Small intestine (tissue), 7 donors: ENCODE measurements around the gene GALNT12. TPM values are rescaled to one million over a fixed set of nuclear protein-coding genes. Genes with fewer than 3 reads are reported as not detected.
A peak's percentile ranks its signal among the peaks of the same experiment; 100 is the strongest.

Experiments
- DNase-seq, 2 donors: peaks; one replicate each; pipeline versions ENCODE4 v3.0.0 to v3.0.0-alpha.2; 2013
- FAIRE-seq: peaks from 2 replicates; lab custom pipeline; 2012; peaks lifted over from hg19 to GRCh38; lab: Jason Lieb, UNC
- H3K27ac ChIP-seq, 3 donors: one replicate each; pipeline ENCODE4 v1.5.1; 2013; ENCODE audit warnings: low read length in 2 of 3, mild to moderate bottlenecking in 2 of 3, control low read depth in 1 of 3, inconsistent platforms in 1 of 3, low read depth in 1 of 3, moderate library complexity in 1 of 3
- H3K27me3 ChIP-seq, 3 donors: one replicate each; pipeline ENCODE4 v1.6.1; 2013; ENCODE audit warnings: low read length in 3 of 3, inconsistent platforms in 1 of 3; ENCODE audit not compliant: control insufficient read depth in 3 of 3, insufficient read depth in 3 of 3
- H3K36me3 ChIP-seq, 3 donors: one replicate each; pipeline ENCODE4 v1.6.1; 2013; ENCODE audit warnings: low read length in 3 of 3, inconsistent platforms in 1 of 3, low read depth in 1 of 3, mild to moderate bottlenecking in 1 of 3, moderate library complexity in 1 of 3; ENCODE audit not compliant: control insufficient read depth in 3 of 3, insufficient read depth in 2 of 3
- H3K4me1 ChIP-seq, 3 donors: one replicate each; pipeline ENCODE4 v1.6.1; 2013; ENCODE audit warnings: low read length in 2 of 3, inconsistent platforms in 1 of 3, low read depth in 1 of 3, mild to moderate bottlenecking in 1 of 3, moderate library complexity in 1 of 3; ENCODE audit not compliant: control insufficient read depth in 3 of 3, insufficient read depth in 2 of 3
- H3K4me3 ChIP-seq, 3 donors: one replicate each; pipeline ENCODE4 v1.5.1; 2013; ENCODE audit warnings: low read length in 3 of 3, control low read depth in 1 of 3, inconsistent platforms in 1 of 3, low read depth in 1 of 3, mild to moderate bottlenecking in 1 of 3, moderate library complexity in 1 of 3
- H3K9me3 ChIP-seq, 2 donors: one replicate each; pipeline ENCODE4 v1.6.1; 2013; ENCODE audit warnings: low read depth in 1 of 2, low read length in 1 of 2; ENCODE audit not compliant: control insufficient read depth in 2 of 2, insufficient read depth in 1 of 2
- WGBS, 3 donors: extraction: QIAGEN DNeasy Blood & Tissue Kit; methylation state at CpG; one replicate each; pipeline ENCODE4 v1.1.7; 2013; 5-methylcytosine and 5-hydroxymethylcytosine counted together
- polyA plus RNA-seq, 4 donors: library from polyadenylated mRNA; stranded (reverse) in 3 of 4; unstranded in 1 of 4; fragments of 200-250 nt in 3 of 4; fragments of 120-200 nt in 1 of 4; gene quantifications; one replicate each; pipeline versions ENCODE4 v1.2.1 to v1.2.3, GENCODE V29; 2013
- donor health status: healthy with polysubstance abuse.
- donor health status: control.
- donor health status: control.
- donor health status: Bipolar disorder and iron deficiency.
- donor health status: healthy.

Gene GALNT12
- polyA plus RNA-seq, 4 donors, result 7.8 to 47.1 (median 17.7) TPM

DNA sequence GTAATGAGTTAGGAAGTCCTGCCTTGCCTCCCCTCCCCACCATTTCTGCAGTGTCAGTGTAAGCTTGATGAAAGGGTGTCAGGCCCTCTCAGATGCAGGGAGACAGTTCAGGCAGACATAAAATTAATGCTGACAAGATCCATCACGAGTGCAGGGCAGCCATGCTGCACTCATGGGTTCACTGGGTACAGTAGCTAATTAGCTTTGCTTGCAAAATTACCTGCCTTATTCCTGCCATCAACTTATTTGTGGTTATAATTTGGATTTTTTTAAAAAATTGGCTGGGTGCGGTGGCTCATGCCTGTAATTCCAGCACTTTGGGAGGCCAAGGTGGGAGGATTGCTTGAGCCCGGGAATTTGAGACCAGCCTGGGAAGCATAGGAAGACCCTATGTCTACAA, 17.9 kb downstream of the GALNT12 start:
- Histone ChIP-seq H3K27ac (no peak overlapping the region), H3K36me3 (peaks cover 0 to 51% (median 1%) of the 10 kb centered on the region in 3 donors), H3K27me3 (no peaks in the 10 kb centered on the region), H3K9me3 (peaks cover 0 to 3% of the 10 kb centered on the region in 2 donors), H3K4me1 (no peaks in the 10 kb centered on the region), H3K4me3 (no peak overlapping the region)
- FAIRE-seq (no peak), DNase-seq (no peak)
- 89 to 93% (median 90%) methylated on average over 3 of the region's 3 CpGs for WGBS, 3 donors

DNA sequence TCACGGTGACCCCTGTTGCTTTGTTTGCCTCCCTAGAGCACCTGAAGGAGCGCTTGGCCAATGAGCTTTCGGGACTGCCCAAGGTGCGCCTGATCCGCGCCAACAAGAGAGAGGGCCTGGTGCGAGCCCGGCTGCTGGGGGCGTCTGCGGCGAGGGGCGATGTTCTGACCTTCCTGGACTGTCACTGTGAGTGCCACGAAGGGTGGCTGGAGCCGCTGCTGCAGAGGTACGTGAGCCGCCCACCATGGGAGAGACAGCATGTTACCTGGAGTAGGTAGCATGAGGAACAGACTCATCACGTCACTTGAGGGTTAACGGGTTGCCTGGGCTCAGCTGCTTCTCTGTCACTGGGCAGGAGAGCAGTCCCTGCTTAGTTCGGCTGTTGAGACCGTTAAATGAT, 19.2 kb downstream of the GALNT12 start:
- no peak overlapping the region for H3K27ac ChIP-seq
- H3K4me3 ChIP-seq, result no peak overlapping the region
- H3K36me3 ChIP-seq, result peaks cover 0 to 55% (median 2%) of the 10 kb centered on the region in 3 donors
- H3K9me3 ChIP-seq, result peaks cover 0 to 3% of the 10 kb centered on the region in 2 donors
- no peaks in the 10 kb centered on the region for H3K27me3 ChIP-seq
- 93 to 98% (median 93%) methylated on average over 20 of the region's 20 CpGs for WGBS, 3 donors
- no peak for DNase-seq
- no peaks in the 10 kb centered on the region for H3K4me1 ChIP-seq
- FAIRE-seq, result no peak

DNA sequence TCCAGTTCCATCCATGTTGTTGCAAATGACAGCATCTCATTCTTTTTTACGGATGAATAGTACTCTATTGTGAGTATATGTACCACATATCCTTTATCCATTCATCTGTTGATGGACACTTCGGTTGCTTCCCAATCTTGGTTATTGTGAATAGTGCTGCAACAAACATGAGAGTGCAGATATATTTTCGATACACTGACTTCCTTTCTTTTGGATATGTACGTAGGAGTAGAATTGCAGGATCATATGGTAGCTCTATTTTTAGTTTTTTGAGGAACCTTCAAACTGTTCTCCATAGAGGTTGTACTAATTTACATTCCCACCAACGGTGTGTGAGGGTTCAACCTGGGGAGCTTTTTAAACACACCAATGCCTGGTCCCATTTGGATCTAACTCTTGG, 22.3 kb downstream of the GALNT12 start:
- Histone ChIP-seq H3K9me3 (no peaks in the 10 kb centered on the region), H3K27ac (no peak overlapping the region), H3K4me1 (peaks cover 0 to 6% (median 0%) of the 10 kb centered on the region in 3 donors), H3K27me3 (no peaks in the 10 kb centered on the region), H3K36me3 (peaks cover 0 to 50% (median 2%) of the 10 kb centered on the region in 3 donors), H3K4me3 (no peak overlapping the region)
- 88 to 96% (median 90%) methylated on average over 5 of the region's 5 CpGs for WGBS, 3 donors
- DNase-seq (no peak), FAIRE-seq (no peak)

GRCh38 chr9:98830554-98830953, 23.1 kb downstream of the GALNT12 start:
- H3K36me3 ChIP-seq, result peaks cover 0 to 50% (median 2%) of the 10 kb centered on the region in 3 donors
- DNase-seq, result no peak
- H3K27me3 ChIP-seq, result no peaks in the 10 kb centered on the region
- 95 to 98% (median 96%) methylated on average over 5 of the region's 5 CpGs for WGBS, 3 donors
- no peak overlapping the region for H3K4me3 ChIP-seq
- peaks cover 0 to 6% (median 0%) of the 10 kb centered on the region in 3 donors for H3K4me1 ChIP-seq
- no peak for FAIRE-seq
- no peaks in the 10 kb centered on the region for H3K9me3 ChIP-seq
- H3K27ac ChIP-seq, result no peak overlapping the region

DNA sequence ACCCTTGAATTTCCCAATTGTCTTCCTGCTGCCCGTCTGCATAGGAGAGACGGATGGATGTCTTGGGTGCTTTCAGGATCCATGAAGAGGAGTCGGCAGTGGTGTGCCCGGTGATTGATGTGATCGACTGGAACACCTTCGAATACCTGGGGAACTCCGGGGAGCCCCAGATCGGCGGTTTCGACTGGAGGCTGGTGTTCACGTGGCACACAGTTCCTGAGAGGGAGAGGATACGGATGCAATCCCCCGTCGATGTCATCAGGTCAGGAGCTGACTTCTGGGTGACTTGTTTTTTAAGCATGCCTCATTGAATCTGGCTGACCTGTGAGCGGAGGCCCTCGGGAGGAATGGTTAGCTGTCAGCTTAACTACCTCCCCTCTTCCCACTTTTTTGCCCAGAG, 24.2 kb downstream of the GALNT12 start:
- DNase-seq, result no peak
- Histone ChIP-seq H3K4me3 (no peak overlapping the region), H3K4me1 (peaks cover 0 to 6% (median 0%) of the 10 kb centered on the region in 3 donors), H3K27me3 (no peaks in the 10 kb centered on the region), H3K27ac (no peak overlapping the region), H3K36me3 (peaks cover 0 to 45% (median 2%) of the 10 kb centered on the region in 3 donors), H3K9me3 (no peaks in the 10 kb centered on the region)
- 94 to 98% (median 96%) methylated on average over 16 of the region's 16 CpGs for WGBS, 3 donors
- FAIRE-seq, result no peak

GRCh38 chr9:98832768-98833089, 25.3 kb downstream of the GALNT12 start:
- FAIRE-seq (no peak), DNase-seq (no peak)
- H3K9me3 ChIP-seq, result no peaks in the 10 kb centered on the region
- no peak overlapping the region for H3K27ac ChIP-seq
- 96 to 99% (median 96%) methylated on average over 1 of the region's 1 CpG for WGBS, 3 donors
- no peaks in the 10 kb centered on the region for H3K27me3 ChIP-seq
- H3K4me1 ChIP-seq, result peaks cover 0 to 6% (median 0%) of the 10 kb centered on the region in 3 donors
- H3K36me3 ChIP-seq, result peaks cover 0 to 41% (median 2%) of the 10 kb centered on the region in 3 donors
- H3K4me3 ChIP-seq, result no peak overlapping the region

GRCh38 chr9:98833090-98833956, 25.9 kb downstream of the GALNT12 start:
- Histone ChIP-seq H3K4me1 (peaks cover 0 to 6% (median 0%) of the 10 kb centered on the region in 3 donors), H3K9me3 (no peaks in the 10 kb centered on the region), H3K4me3 (no peak overlapping the region), H3K27me3 (no peaks in the 10 kb centered on the region), H3K36me3 (peaks cover 0 to 39% (median 2%) of the 10 kb centered on the region in 3 donors), H3K27ac (no peak overlapping the region)
- DNase-seq, result peak; percentile 34 to 50
- WGBS, 3 donors, result 81 to 89% (median 89%) methylated on average over 9 of the region's 9 CpGs
- no peak for FAIRE-seq

GRCh38 chr9:98834386-98834785, 26.9 kb downstream of the GALNT12 start:
- Histone ChIP-seq H3K4me3 (no peak overlapping the region), H3K9me3 (no peaks in the 10 kb centered on the region), H3K4me1 (peaks cover 0 to 6% (median 0%) of the 10 kb centered on the region in 3 donors), H3K27ac (no peak overlapping the region), H3K27me3 (no peaks in the 10 kb centered on the region), H3K36me3 (peaks cover 0 to 43% (median 2%) of the 10 kb centered on the region in 3 donors)
- 92 to 95% (median 93%) methylated on average over 9 of the region's 9 CpGs for WGBS, 3 donors
- FAIRE-seq (no peak), DNase-seq (no peak)
